Measurements from ENCODE around the gene POU2F1. TPM values are rescaled to one million over a fixed set of nuclear protein-coding genes. Genes with fewer than 3 reads are reported as not detected.

POU2F1 gene
- polyA plus RNA-seq, 1 donor from 2014 or later: 10.9 TPM

DNA sequence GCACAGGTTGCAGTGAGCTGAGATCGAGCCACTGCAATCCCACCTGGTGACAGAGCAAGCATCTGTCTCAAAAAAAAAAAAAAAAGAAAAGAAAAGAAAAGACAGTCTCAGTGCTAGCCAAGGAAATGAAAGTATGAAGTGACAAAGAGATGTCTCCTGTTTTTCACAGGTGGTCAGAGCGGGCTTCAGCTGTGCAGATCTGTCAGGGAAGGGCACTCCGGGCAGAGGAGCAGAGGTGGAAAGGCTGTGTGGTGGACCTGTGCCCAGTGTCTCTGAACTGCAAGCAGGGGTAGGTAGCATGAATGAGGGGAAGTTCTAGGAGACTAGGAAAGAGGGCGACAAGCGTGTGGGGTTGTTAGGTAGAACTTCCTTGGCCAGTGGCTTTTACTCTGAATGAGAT, 230.2 kb downstream of the POU2F1 start:
- TF ChIP-seq EZH2 (IDR thresholded peaks at IDR 0.05; ENCODE audit: borderline replicate concordance, insufficient read depth, low read length, poor library complexity, severe bottlenecking) (no peak), TAF1 (IDR thresholded peaks at IDR 0.05; ENCODE audit: low read depth) (no peak), EP300 (conservative IDR thresholded peaks at IDR 0.05; ENCODE audit: poor library complexity, severe bottlenecking) (no peak), CTCF (IDR thresholded peaks at IDR 0.05; ENCODE audit: poor library complexity, severe bottlenecking) (no peak), RAD21 (conservative IDR thresholded peaks at IDR 0.05) (no peak), POLR2AphosphoS5 (IDR thresholded peaks at IDR 0.05) (no peak), MXI1 (conservative IDR thresholded peaks at IDR 0.05; ENCODE audit: poor library complexity, severe bottlenecking) (no peak), SMC3 (conservative IDR thresholded peaks at IDR 0.05; ENCODE audit: poor library complexity) (no peak)
- Histone ChIP-seq H3K27ac (ENCODE audit: low read length) (no peak overlapping the region), H2AFZ (ENCODE audit: low read depth, low read length) (no peak overlapping the region), H3K4me3 (ENCODE audit: low read length) (no peak overlapping the region), H3K4me2 (ENCODE audit: low read length) (no peak overlapping the region), H4K20me1 (ENCODE audit: insufficient read depth) (no peaks in the 10 kb centered on the region), H3K9me3 (ENCODE audit: low read length) (no peaks in the 10 kb centered on the region), H3K27me3 (ENCODE audit: insufficient read depth, low read depth, low read length) (peaks cover 20% of the 10 kb centered on the region), H3K79me2 (replicated peaks; ENCODE audit: insufficient read depth, low read length) (no peaks in the 10 kb centered on the region), H3K36me3 (ENCODE audit: insufficient read depth, low read length) (no peaks in the 10 kb centered on the region), H3K9ac (ENCODE audit: low read length) (no peak overlapping the region), H3K9me2 (ENCODE audit: insufficient read depth, low read length) (no peaks in the 10 kb centered on the region), H3F3A (ENCODE audit: insufficient read depth, low read length, poor library complexity, severe bottlenecking) (no peaks in the 10 kb centered on the region)

DNA sequence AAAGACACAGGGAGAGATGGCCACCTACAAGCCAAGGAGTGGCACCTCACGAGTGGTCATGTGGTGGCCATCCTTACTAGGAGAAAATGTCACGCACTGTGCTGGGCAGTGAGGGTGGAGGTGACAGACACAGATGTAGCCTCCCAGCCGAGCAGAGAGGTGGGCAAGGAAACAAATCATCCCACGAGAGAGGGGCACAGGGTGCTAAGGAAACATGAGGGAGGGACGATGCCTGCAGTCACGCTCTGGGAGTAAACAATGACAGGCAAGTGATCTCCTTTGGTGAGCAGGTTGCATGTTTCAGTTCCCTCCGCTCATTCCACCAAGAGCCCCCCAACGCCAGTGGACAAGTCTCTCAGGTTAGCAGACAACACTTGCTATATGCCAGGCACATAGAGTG, 231.8 kb downstream of the POU2F1 start:
- Histone ChIP-seq H3K27ac (ENCODE audit: low read length) (no peak overlapping the region), H3K9ac (ENCODE audit: low read length) (no peak overlapping the region), H3K36me3 (ENCODE audit: insufficient read depth, low read length) (no peaks in the 10 kb centered on the region), H3K4me3 (ENCODE audit: low read length) (no peak overlapping the region), H4K20me1 (ENCODE audit: insufficient read depth) (no peaks in the 10 kb centered on the region), H3K4me2 (ENCODE audit: low read length) (no peak overlapping the region), H3K9me3 (ENCODE audit: low read length) (no peaks in the 10 kb centered on the region), H3K9me2 (ENCODE audit: insufficient read depth, low read length) (no peaks in the 10 kb centered on the region), H2AFZ (ENCODE audit: low read depth, low read length) (no peak overlapping the region), H3K27me3 (ENCODE audit: insufficient read depth, low read depth, low read length) (peaks cover 35% of the 10 kb centered on the region), H3K79me2 (replicated peaks; ENCODE audit: insufficient read depth, low read length) (no peaks in the 10 kb centered on the region), H3F3A (ENCODE audit: insufficient read depth, low read length, poor library complexity, severe bottlenecking) (no peaks in the 10 kb centered on the region)
- no peak for TF ChIP-seq EZH2 (IDR thresholded peaks at IDR 0.05; ENCODE audit: borderline replicate concordance, insufficient read depth, low read length, poor library complexity, severe bottlenecking)

- Histone ChIP-seq H3K9me2 (ENCODE audit: insufficient read depth, low read length) (no peaks in the 10 kb centered on the region), H3F3A (ENCODE audit: insufficient read depth, low read length, poor library complexity, severe bottlenecking) (no peaks in the 10 kb centered on the region), H3K4me3 (ENCODE audit: low read length) (no peak overlapping the region), H3K9me3 (ENCODE audit: low read length) (no peaks in the 10 kb centered on the region), H3K27ac (ENCODE audit: low read length) (no peak overlapping the region), H3K9ac (ENCODE audit: low read length) (no peak overlapping the region), H3K79me2 (replicated peaks; ENCODE audit: insufficient read depth, low read length) (no peaks in the 10 kb centered on the region), H4K20me1 (ENCODE audit: insufficient read depth) (no peaks in the 10 kb centered on the region), H3K4me2 (ENCODE audit: low read length) (no peak overlapping the region), H2AFZ (ENCODE audit: low read depth, low read length) (no peak overlapping the region), H3K27me3 (ENCODE audit: insufficient read depth, low read depth, low read length) (peaks cover 35% of the 10 kb centered on the region), H3K36me3 (ENCODE audit: insufficient read depth, low read length) (no peaks in the 10 kb centered on the region)
- TF ChIP-seq SMC3 (conservative IDR thresholded peaks at IDR 0.05; ENCODE audit: poor library complexity) (no peak), RAD21 (conservative IDR thresholded peaks at IDR 0.05) (no peak), EZH2 (IDR thresholded peaks at IDR 0.05; ENCODE audit: borderline replicate concordance, insufficient read depth, low read length, poor library complexity, severe bottlenecking) (no peak), TAF1 (IDR thresholded peaks at IDR 0.05; ENCODE audit: low read depth) (no peak), CTCF (IDR thresholded peaks at IDR 0.05; ENCODE audit: poor library complexity, severe bottlenecking) (no peak), MXI1 (conservative IDR thresholded peaks at IDR 0.05; ENCODE audit: poor library complexity, severe bottlenecking) (no peak), EP300 (conservative IDR thresholded peaks at IDR 0.05; ENCODE audit: poor library complexity, severe bottlenecking) (no peak), POLR2AphosphoS5 (IDR thresholded peaks at IDR 0.05) (no peak)
- TF ChIP-seq, protein P1, sequence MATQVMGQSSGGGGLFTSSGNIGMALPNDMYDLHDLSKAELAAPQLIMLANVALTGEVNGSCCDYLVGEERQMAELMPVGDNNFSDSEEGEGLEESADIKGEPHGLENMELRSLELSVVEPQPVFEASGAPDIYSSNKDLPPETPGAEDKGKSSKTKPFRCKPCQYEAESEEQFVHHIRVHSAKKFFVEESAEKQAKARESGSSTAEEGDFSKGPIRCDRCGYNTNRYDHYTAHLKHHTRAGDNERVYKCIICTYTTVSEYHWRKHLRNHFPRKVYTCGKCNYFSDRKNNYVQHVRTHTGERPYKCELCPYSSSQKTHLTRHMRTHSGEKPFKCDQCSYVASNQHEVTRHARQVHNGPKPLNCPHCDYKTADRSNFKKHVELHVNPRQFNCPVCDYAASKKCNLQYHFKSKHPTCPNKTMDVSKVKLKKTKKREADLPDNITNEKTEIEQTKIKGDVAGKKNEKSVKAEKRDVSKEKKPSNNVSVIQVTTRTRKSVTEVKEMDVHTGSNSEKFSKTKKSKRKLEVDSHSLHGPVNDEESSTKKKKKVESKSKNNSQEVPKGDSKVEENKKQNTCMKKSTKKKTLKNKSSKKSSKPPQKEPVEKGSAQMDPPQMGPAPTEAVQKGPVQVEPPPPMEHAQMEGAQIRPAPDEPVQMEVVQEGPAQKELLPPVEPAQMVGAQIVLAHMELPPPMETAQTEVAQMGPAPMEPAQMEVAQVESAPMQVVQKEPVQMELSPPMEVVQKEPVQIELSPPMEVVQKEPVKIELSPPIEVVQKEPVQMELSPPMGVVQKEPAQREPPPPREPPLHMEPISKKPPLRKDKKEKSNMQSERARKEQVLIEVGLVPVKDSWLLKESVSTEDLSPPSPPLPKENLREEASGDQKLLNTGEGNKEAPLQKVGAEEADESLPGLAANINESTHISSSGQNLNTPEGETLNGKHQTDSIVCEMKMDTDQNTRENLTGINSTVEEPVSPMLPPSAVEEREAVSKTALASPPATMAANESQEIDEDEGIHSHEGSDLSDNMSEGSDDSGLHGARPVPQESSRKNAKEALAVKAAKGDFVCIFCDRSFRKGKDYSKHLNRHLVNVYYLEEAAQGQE (IDR thresholded peaks at IDR 0.05; ENCODE audit: borderline replicate concordance): no peak
Observed at GRCh38 chr1:167453123-167453522, 232.4 kb downstream of the POU2F1 start.
